Heart left ventricle (tissue), 13 donors: ENCODE results near the gene RBMS1.

ENCODE experiments used
- CTCF ChIP-seq, 12 donors: fragments of 200-600 bp; sonication (generic) in 4 of 12; IDR thresholded peaks; one replicate each; pipeline versions ENCODE4 v1.5.0 to v1.8.0; 2018 to 2022; ENCODE audit warnings: antibody characterized with exemption in 12 of 12, mild to moderate bottlenecking in 5 of 12
- POLR2A ChIP-seq, 2 donors: fragments of 450-650 bp; IDR thresholded peaks; one replicate each; pipeline ENCODE4 v1.6.1; 2017; ENCODE audit warnings: antibody characterized with exemption in 2 of 2, mild to moderate bottlenecking in 2 of 2, moderate library complexity in 2 of 2
- donor health status: ischemic (EF 13 %, LVEDD 7.1; RV severe dilation, severe dysfunction).
- donor health status: DM: no; HTN: yes; CAD: no.
- donor health status: DM: no; HTN: no; CAD: no.
- donor health status: ischemic (EF 25% LVEDD 6.9; RV normal size, moderate dysfunction).
- donor health status: ischemic (EF 25% LVEDD 5.7; RV mildly dilated, moderate dysfunction).
- donor health status: ischemic (EF 35%, LVEDD 5.7; RV mildly dilated, moderate dysfunction).
- donor health status: nonischemic (EF 11% LVEDD 7.7; RV severe dilation, severe dysfunction).
- donor health status: DM: yes; HTN: yes; CAD: no.
- donor health status: PGD.
- donor health status: ischemic (EF 29% LVEDD 5.4; RV normal size, mild dysfunction).
- donor health status: nonischemic (EF 23%, LVEDD 6.1; RV moderate dilation, normal function).

- TF ChIP-seq CTCF (IDR thresholded peaks at IDR 0.05): no peak
- TF ChIP-seq POLR2A (IDR thresholded peaks at IDR 0.05): no peak
Measured at GRCh38 chr2:160532388-160532787, 38.8 kb upstream of the RBMS1 start.
